ENCODE results near the gene ORC5. TPM values are rescaled to one million over a fixed set of nuclear protein-coding genes. Genes with fewer than 3 reads are reported as not detected.

Gene ORC5
- total and polyA plus RNA-seq, 10 of the 15 experiments (the other 5 are each of a cell fraction or from before 2014, with no cell fraction given) = 14.8 to 58.6 (median 30.3) TPM

GRCh38 chr7:104241135-104241534, 33.3 kb upstream of the ORC5 start:
- Histone ChIP-seq H3K9ac (ENCODE audit: control insufficient read depth, insufficient read depth, low read length) (no peak overlapping the region), H3K27me3 (replicated peaks in 1 of 2; ENCODE audit: control insufficient read depth in 2 of 2, insufficient read depth in 2 of 2, low read length in 1 of 2) (no peaks in the 10 kb centered on the region), H3K27ac (ENCODE audit: control insufficient read depth, insufficient read depth) (no peak overlapping the region), H3K4me2 (ENCODE audit: control insufficient read depth, insufficient read depth) (no peak overlapping the region), H3K9me3 (replicated peaks; ENCODE audit: control insufficient read depth, insufficient read depth, low read length) (no peaks in the 10 kb centered on the region), H3K4me3 (no peak overlapping the region), H3K4me1 (ENCODE audit: control insufficient read depth, insufficient read depth, low read length) (no peaks in the 10 kb centered on the region), H3K79me2 (ENCODE audit: control insufficient read depth, insufficient read depth, low read length) (no peaks in the 10 kb centered on the region), H4K20me1 (ENCODE audit: control insufficient read depth, insufficient read depth) (no peaks in the 10 kb centered on the region), H3K36me3 (ENCODE audit: control insufficient read depth in 2 of 2, insufficient read depth in 2 of 2, low read length in 1 of 2) (no peaks in the 10 kb centered on the region), H2AFZ (ENCODE audit: control insufficient read depth, low read depth, low read length) (no peak overlapping the region)
- intact Hi-C loops (cut with micrococcal nuclease; ENCODE audit: unreplicated experiment) (loop anchor here (10.0 kb wide), 1 partner anchor 144 kb away; no protein-coding TSS in a partner anchor), in situ Hi-C loops (cut with MboI) (no loop called here)
- ChIA-PET POLR2A (no interaction called here), RAD21 (ENCODE audit: unreplicated experiment) (interaction anchor here (0.7 to 0.9 kb wide), 2 partner anchors 10 to 607 kb away, joined by 4 read pairs; no protein-coding TSS in a partner anchor), CTCF (interaction anchor here (1.0 to 2.6 kb wide), 2 partner anchors 10 to 27 kb away, joined by 3 to 22 read pairs; no protein-coding TSS in a partner anchor), SMC1A (ENCODE audit: uncharacterized antibody, unreplicated experiment) (interaction anchor here (1.0 to 1.4 kb wide), 3 partner anchors 9 to 27 kb away, joined by 3 to 6 read pairs (median 3); no protein-coding TSS in a partner anchor)
- DNase-seq (ENCODE audit: low read depth, low spot score) (no peak), ATAC-seq (no peak), FAIRE-seq (no peak)
- no peak for TF ChIP-seq JUND (IDR thresholded peaks at IDR 0.05; ENCODE audit: low read depth, low read length)
- TF ChIP-seq, protein P1, sequence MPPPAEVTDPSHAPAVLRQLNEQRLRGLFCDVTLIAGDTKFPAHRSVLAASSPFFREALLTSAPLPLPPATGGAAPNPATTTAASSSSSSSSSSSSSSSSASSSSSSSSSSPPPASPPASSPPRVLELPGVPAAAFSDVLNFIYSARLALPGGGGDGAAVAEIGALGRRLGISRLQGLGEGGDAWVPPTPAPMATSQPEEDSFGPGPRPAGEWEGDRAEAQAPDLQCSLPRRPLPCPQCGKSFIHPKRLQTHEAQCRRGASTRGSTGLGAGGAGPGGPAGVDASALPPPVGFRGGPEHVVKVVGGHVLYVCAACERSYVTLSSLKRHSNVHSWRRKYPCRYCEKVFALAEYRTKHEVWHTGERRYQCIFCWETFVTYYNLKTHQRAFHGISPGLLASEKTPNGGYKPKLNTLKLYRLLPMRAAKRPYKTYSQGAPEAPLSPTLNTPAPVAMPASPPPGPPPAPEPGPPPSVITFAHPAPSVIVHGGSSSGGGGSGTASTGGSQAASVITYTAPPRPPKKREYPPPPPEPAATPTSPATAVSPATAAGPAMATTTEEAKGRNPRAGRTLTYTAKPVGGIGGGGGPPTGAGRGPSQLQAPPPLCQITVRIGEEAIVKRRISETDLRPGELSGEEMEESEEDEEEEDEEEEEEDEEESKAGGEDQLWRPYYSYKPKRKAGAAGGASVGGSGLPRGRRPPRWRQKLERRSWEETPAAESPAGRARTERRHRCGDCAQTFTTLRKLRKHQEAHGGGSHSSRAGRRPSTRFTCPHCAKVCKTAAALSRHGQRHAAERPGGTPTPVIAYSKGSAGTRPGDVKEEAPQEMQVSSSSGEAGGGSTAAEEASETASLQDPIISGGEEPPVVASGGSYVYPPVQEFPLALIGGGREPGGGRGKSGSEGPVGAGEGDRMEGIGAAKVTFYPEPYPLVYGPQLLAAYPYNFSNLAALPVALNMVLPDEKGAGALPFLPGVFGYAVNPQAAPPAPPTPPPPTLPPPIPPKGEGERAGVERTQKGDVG (CRISPR knock-in tag; IDR thresholded peaks at IDR 0.05) = no peak
- no peak for TF ChIP-seq EP300 (IDR thresholded peaks at IDR 0.05; ENCODE audit: borderline replicate concordance in 1 of 2, control insufficient read depth in 1 of 2, low read depth in 2 of 2, low read length in 2 of 2)
- no peak for TF ChIP-seq EED (IDR thresholded peaks at IDR 0.05; ENCODE audit: low read depth)
- no peak for TF ChIP-seq POLR2AphosphoS5 (IDR thresholded peaks at IDR 0.05; ENCODE audit: low read length)
- no peak for TF ChIP-seq SMAD1 (IDR thresholded peaks at IDR 0.05; ENCODE audit: low read depth, partially characterized antibody)
- no peak for TF ChIP-seq MYB (IDR thresholded peaks at IDR 0.05; ENCODE audit: borderline replicate concordance, low read depth, low read length)
- no peak for TF ChIP-seq EGR1 (IDR thresholded peaks at IDR 0.05; ENCODE audit: borderline replicate concordance in 1 of 2, low read depth in 2 of 2, low read length in 2 of 2)
- TF ChIP-seq IKZF1 (conservative IDR thresholded peaks at IDR 0.05) = no peak
- no peak for TF ChIP-seq SMARCA5 (IDR thresholded peaks at IDR 0.05)
- TF ChIP-seq RB1 (IDR thresholded peaks at IDR 0.05; ENCODE audit: borderline replicate concordance) = no peak
- TF ChIP-seq TCF12 (IDR thresholded peaks at IDR 0.05; ENCODE audit: low read depth, low read length) = no peak
- TF ChIP-seq SUPT20H (IDR thresholded peaks at IDR 0.05; ENCODE audit: borderline replicate concordance, control insufficient read depth, low read depth, low read length) = no peak
- no peak for TF ChIP-seq BCL3 (IDR thresholded peaks at IDR 0.05; ENCODE audit: borderline replicate concordance, insufficient read depth, low read depth, low read length, poor library complexity, severe bottlenecking)
- no peak for TF ChIP-seq IRF4 (IDR thresholded peaks at IDR 0.05; ENCODE audit: low read depth, low read length)
- TF ChIP-seq KLF5 (IDR thresholded peaks at IDR 0.05; ENCODE audit: partially characterized antibody) = no peak
- no peak for TF ChIP-seq CHD2 (IDR thresholded peaks at IDR 0.05; ENCODE audit: borderline replicate concordance, low read depth, low read length)
- TF ChIP-seq, protein P2, sequence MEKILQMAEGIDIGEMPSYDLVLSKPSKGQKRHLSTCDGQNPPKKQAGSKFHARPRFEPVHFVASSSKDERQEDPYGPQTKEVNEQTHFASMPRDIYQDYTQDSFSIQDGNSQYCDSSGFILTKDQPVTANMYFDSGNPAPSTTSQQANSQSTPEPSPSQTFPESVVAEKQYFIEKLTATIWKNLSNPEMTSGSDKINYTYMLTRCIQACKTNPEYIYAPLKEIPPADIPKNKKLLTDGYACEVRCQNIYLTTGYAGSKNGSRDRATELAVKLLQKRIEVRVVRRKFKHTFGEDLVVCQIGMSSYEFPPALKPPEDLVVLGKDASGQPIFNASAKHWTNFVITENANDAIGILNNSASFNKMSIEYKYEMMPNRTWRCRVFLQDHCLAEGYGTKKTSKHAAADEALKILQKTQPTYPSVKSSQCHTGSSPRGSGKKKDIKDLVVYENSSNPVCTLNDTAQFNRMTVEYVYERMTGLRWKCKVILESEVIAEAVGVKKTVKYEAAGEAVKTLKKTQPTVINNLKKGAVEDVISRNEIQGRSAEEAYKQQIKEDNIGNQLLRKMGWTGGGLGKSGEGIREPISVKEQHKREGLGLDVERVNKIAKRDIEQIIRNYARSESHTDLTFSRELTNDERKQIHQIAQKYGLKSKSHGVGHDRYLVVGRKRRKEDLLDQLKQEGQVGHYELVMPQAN (conservative IDR thresholded peaks at IDR 0.05) = no peak
- 76% methylated on average over 3 of the region's 3 CpGs for WGBS (ENCODE audit: insufficient coverage, insufficient replicate concordance, low lambda C conversion rate, missing lambda C conversion rate)
- BruUV-seq (replicated peaks) = no TSS peak
